ENCODE data around the gene EMD. TPM values are rescaled to one million over a fixed set of nuclear protein-coding genes. Genes with fewer than 3 reads are reported as not detected.
A peak's percentile ranks its signal among the peaks of the same experiment; 100 is the strongest.

The EMD gene
- total and polyA plus RNA-seq, 2 of the 13 experiments (the other 11 are each of a cell fraction or from before 2014, with no cell fraction given) = 14.5 to 14.9 TPM

- TF ChIP-seq ZNF142 (CRISPR knock-in tag; IDR thresholded peaks at IDR 0.05) (no peak), SAFB2 (CRISPR knock-in tag; IDR thresholded peaks at IDR 0.05; ENCODE audit: borderline replicate concordance, low read depth) (no peak), ISX (CRISPR knock-in tag; conservative IDR thresholded peaks at IDR 0.05) (no peak), MZF1 (CRISPR knock-in tag; IDR thresholded peaks at IDR 0.05; ENCODE audit: borderline replicate concordance) (no peak), SP5 (CRISPR knock-in tag; IDR thresholded peaks at IDR 0.05; ENCODE audit: borderline replicate concordance, low read depth) (peak; percentile 76; the same call in 1 of the 2 replicates), NPAS2 (CRISPR knock-in tag; IDR thresholded peaks at IDR 0.05; ENCODE audit: borderline replicate concordance) (no peak), ZNF75D (CRISPR knock-in tag; IDR thresholded peaks at IDR 0.05; ENCODE audit: borderline replicate concordance) (no peak), ZBTB43 (CRISPR knock-in tag; conservative IDR thresholded peaks at IDR 0.05) (no peak), HMGXB4 (CRISPR knock-in tag; IDR thresholded peaks at IDR 0.05; ENCODE audit: borderline replicate concordance in 1 of 2, low read depth in 1 of 2) (no peak), SMAD3 (CRISPR knock-in tag; IDR thresholded peaks at IDR 0.05) (no peak), ZSCAN5A (CRISPR knock-in tag; IDR thresholded peaks at IDR 0.05; ENCODE audit: borderline replicate concordance) (no peak), CHD4 (IDR thresholded peaks at IDR 0.05; ENCODE audit: borderline replicate concordance, low read length) (no peak), ZNF547 (CRISPR knock-in tag; IDR thresholded peaks at IDR 0.05) (no peak), ZNF280D (CRISPR knock-in tag; IDR thresholded peaks at IDR 0.05) (no peak), RFX5 (IDR thresholded peaks at IDR 0.05; ENCODE audit: low read depth, low read length) (peak; percentile 97)
These were observed 30.3 kb downstream of the EMD start, which contains the start of gene DNASE1L1 (continued) for GRCh38 chrX:154409222-154409871.
